ENCODE data around the gene GUCY1A2. TPM values are rescaled to one million over a fixed set of nuclear protein-coding genes. Genes with fewer than 3 reads are reported as not detected.

Gene GUCY1A2
- total RNA-seq, 5 donors from 2014 or later (not counting 1 experiment from before 2014, with no cell fraction given): 0.03 to 0.18 (median 0.09) TPM

- DNase-seq: no peak
- no peaks in the 10 kb centered on the region for H3K4me1 ChIP-seq (ENCODE audit: control insufficient read depth in 1 of 2, extremely low read depth in 1 of 2, insufficient read depth in 2 of 2, low read length in 2 of 2)
- H3K27ac ChIP-seq (ENCODE audit: low read length): no peak overlapping the region
- Mint-ChIP-seq H3K36me3 (no peaks in the 10 kb centered on the region), H3K9me3 (peaks cover 16 to 32% (median 25%) of the 10 kb centered on the region in 3 donors), H3K27me3 (no peaks in the 10 kb centered on the region), H3K4me1 (no peaks in the 10 kb centered on the region), H3K27ac (no peak overlapping the region), H3K4me3 (no peak overlapping the region)
- no peaks in the 10 kb centered on the region for H3K27me3 ChIP-seq (replicated peaks in 1 of 2; ENCODE audit: control insufficient read depth in 2 of 2, extremely low read depth in 1 of 2, insufficient read depth in 2 of 2, low read length in 1 of 2)
- POLR2A ChIA-PET: no interaction called here
- no peaks in the 10 kb centered on the region for H3K9me3 ChIP-seq
- no peak for ATAC-seq (replicated peaks in 1 of 4)
- H3K4me3 ChIP-seq (ENCODE audit: control insufficient read depth in 1 of 2, extremely low read depth in 1 of 2, low read length in 1 of 2): no peak overlapping the region
- H3K36me3 ChIP-seq (ENCODE audit: control insufficient read depth in 2 of 2, extremely low read depth in 1 of 2, insufficient read depth in 1 of 2, low read length in 1 of 2): no peaks in the 10 kb centered on the region
- CTCF ChIA-PET: no interaction called here
Observed at GRCh38 chr11:106842134-106842533, 176.1 kb downstream of the GUCY1A2 start.

GRCh38 chr11:106840947-106841346 lies 177.3 kb downstream of the GUCY1A2 start:
- DNase-seq (no peak), ATAC-seq (replicated peaks in 1 of 4) (no peak)
- POLR2A ChIA-PET: no interaction called here
- no peak overlapping the region for H3K4me3 Mint-ChIP-seq
- no peaks in the 10 kb centered on the region for H3K27me3 Mint-ChIP-seq
- H3K9me3 Mint-ChIP-seq: peaks cover 17 to 28% (median 27%) of the 10 kb centered on the region in 3 donors
- Histone ChIP-seq H3K4me3 (ENCODE audit: control insufficient read depth in 1 of 2, extremely low read depth in 1 of 2, low read length in 1 of 2) (no peak overlapping the region), H3K27me3 (replicated peaks in 1 of 2; ENCODE audit: control insufficient read depth in 2 of 2, extremely low read depth in 1 of 2, insufficient read depth in 2 of 2, low read length in 1 of 2) (no peaks in the 10 kb centered on the region), H3K4me1 (ENCODE audit: control insufficient read depth in 1 of 2, extremely low read depth in 1 of 2, insufficient read depth in 2 of 2, low read length in 2 of 2) (no peaks in the 10 kb centered on the region), H3K36me3 (ENCODE audit: control insufficient read depth in 2 of 2, extremely low read depth in 1 of 2, insufficient read depth in 1 of 2, low read length in 1 of 2) (no peaks in the 10 kb centered on the region), H3K9me3 (no peaks in the 10 kb centered on the region), H3K27ac (ENCODE audit: low read length) (no peak overlapping the region)
- H3K27ac Mint-ChIP-seq: no peak overlapping the region
- CTCF ChIA-PET: no interaction called here
- H3K4me1 Mint-ChIP-seq: no peaks in the 10 kb centered on the region
- no peaks in the 10 kb centered on the region for H3K36me3 Mint-ChIP-seq
- no CpG with 5 or more reads among the region's 3 CpGs for WGBS (ENCODE audit: insufficient coverage)

- ATAC-seq (replicated peaks in 1 of 4) (no peak), DNase-seq (no peak)
- Histone ChIP-seq H3K9me3 (no peaks in the 10 kb centered on the region), H3K27me3 (replicated peaks in 1 of 2; ENCODE audit: control insufficient read depth in 2 of 2, extremely low read depth in 1 of 2, insufficient read depth in 2 of 2, low read length in 1 of 2) (no peaks in the 10 kb centered on the region), H3K4me1 (ENCODE audit: control insufficient read depth in 1 of 2, extremely low read depth in 1 of 2, insufficient read depth in 2 of 2, low read length in 2 of 2) (no peaks in the 10 kb centered on the region), H3K4me3 (ENCODE audit: control insufficient read depth in 1 of 2, extremely low read depth in 1 of 2, low read length in 1 of 2) (no peak overlapping the region), H3K36me3 (ENCODE audit: control insufficient read depth in 2 of 2, extremely low read depth in 1 of 2, insufficient read depth in 1 of 2, low read length in 1 of 2) (no peaks in the 10 kb centered on the region), H3K27ac (ENCODE audit: low read length) (no peak overlapping the region)
- Mint-ChIP-seq H3K4me1 (no peaks in the 10 kb centered on the region), H3K27ac (no peak overlapping the region), H3K27me3 (no peaks in the 10 kb centered on the region), H3K36me3 (no peaks in the 10 kb centered on the region), H3K9me3 (peaks cover 12 to 27% (median 26%) of the 10 kb centered on the region in 3 donors), H3K4me3 (no peak overlapping the region)
- POLR2A ChIA-PET: no interaction called here
- WGBS (ENCODE audit: insufficient coverage): no CpG with 5 or more reads among the region's 1 CpG
- CTCF ChIA-PET: no interaction called here
Observed at GRCh38 chr11:106840146-106840545, 178.1 kb downstream of the GUCY1A2 start.

- no peaks in the 10 kb centered on the region for H3K27me3 ChIP-seq (replicated peaks in 1 of 2; ENCODE audit: control insufficient read depth in 2 of 2, extremely low read depth in 1 of 2, insufficient read depth in 2 of 2, low read length in 1 of 2)
- no peak for ATAC-seq (replicated peaks in 1 of 4)
- no peaks in the 10 kb centered on the region for H3K36me3 Mint-ChIP-seq
- no peak for DNase-seq
- H3K27me3 Mint-ChIP-seq: no peaks in the 10 kb centered on the region
- H3K27ac Mint-ChIP-seq: no peak overlapping the region
- no peak overlapping the region for H3K4me3 ChIP-seq (ENCODE audit: control insufficient read depth in 1 of 2, extremely low read depth in 1 of 2, low read length in 1 of 2)
- no peak overlapping the region for H3K27ac ChIP-seq (ENCODE audit: low read length)
- ChIA-PET CTCF (no interaction called here), POLR2A (interaction anchor here (0.7 to 0.8 kb wide), 2 partner anchors 10 to 42 kb away, joined by 3 to 4 read pairs; no protein-coding TSS in a partner anchor)
- no peaks in the 10 kb centered on the region for H3K4me1 ChIP-seq (ENCODE audit: control insufficient read depth in 1 of 2, extremely low read depth in 1 of 2, insufficient read depth in 2 of 2, low read length in 2 of 2)
- H3K9me3 Mint-ChIP-seq: peaks cover 10 to 21% (median 16%) of the 10 kb centered on the region in 3 donors
- WGBS (ENCODE audit: insufficient coverage): 94% methylated on average over 2 of the region's 2 CpGs
- no peak overlapping the region for H3K4me3 Mint-ChIP-seq
- H3K4me1 Mint-ChIP-seq: no peaks in the 10 kb centered on the region
- H3K9me3 ChIP-seq: no peaks in the 10 kb centered on the region
- H3K36me3 ChIP-seq (ENCODE audit: control insufficient read depth in 2 of 2, extremely low read depth in 1 of 2, insufficient read depth in 1 of 2, low read length in 1 of 2): no peaks in the 10 kb centered on the region
Observed at GRCh38 chr11:106834567-106834966, 183.7 kb downstream of the GUCY1A2 start.

- Mint-ChIP-seq H3K36me3 (no peaks in the 10 kb centered on the region), H3K4me1 (no peaks in the 10 kb centered on the region), H3K9me3 (peaks cover 14 to 24% (median 16%) of the 10 kb centered on the region in 3 donors), H3K27ac (no peak overlapping the region), H3K4me3 (no peak overlapping the region), H3K27me3 (no peaks in the 10 kb centered on the region)
- Histone ChIP-seq H3K36me3 (ENCODE audit: control insufficient read depth in 2 of 2, extremely low read depth in 1 of 2, insufficient read depth in 1 of 2, low read length in 1 of 2) (no peaks in the 10 kb centered on the region), H3K4me1 (ENCODE audit: control insufficient read depth in 1 of 2, extremely low read depth in 1 of 2, insufficient read depth in 2 of 2, low read length in 2 of 2) (no peaks in the 10 kb centered on the region), H3K4me3 (ENCODE audit: control insufficient read depth in 1 of 2, extremely low read depth in 1 of 2, low read length in 1 of 2) (no peak overlapping the region), H3K27ac (ENCODE audit: low read length) (no peak overlapping the region), H3K9me3 (no peaks in the 10 kb centered on the region), H3K27me3 (replicated peaks in 1 of 2; ENCODE audit: control insufficient read depth in 2 of 2, extremely low read depth in 1 of 2, insufficient read depth in 2 of 2, low read length in 1 of 2) (no peaks in the 10 kb centered on the region)
- ChIA-PET POLR2A (no interaction called here), CTCF (no interaction called here)
- no peak for ATAC-seq (replicated peaks in 1 of 4)
- no peak for DNase-seq
- 83% methylated on average over 1 of the region's 5 CpGs for WGBS (ENCODE audit: insufficient coverage)
Observed at GRCh38 chr11:106828976-106829375, 189.3 kb downstream of the GUCY1A2 start.

GRCh38 chr11:106828576-106828975 lies 189.7 kb downstream of the GUCY1A2 start:
- Histone ChIP-seq H3K4me3 (ENCODE audit: control insufficient read depth in 1 of 2, extremely low read depth in 1 of 2, low read length in 1 of 2) (no peak overlapping the region), H3K36me3 (ENCODE audit: control insufficient read depth in 2 of 2, extremely low read depth in 1 of 2, insufficient read depth in 1 of 2, low read length in 1 of 2) (no peaks in the 10 kb centered on the region), H3K9me3 (no peaks in the 10 kb centered on the region), H3K4me1 (ENCODE audit: control insufficient read depth in 1 of 2, extremely low read depth in 1 of 2, insufficient read depth in 2 of 2, low read length in 2 of 2) (no peaks in the 10 kb centered on the region), H3K27ac (ENCODE audit: low read length) (no peak overlapping the region), H3K27me3 (replicated peaks in 1 of 2; ENCODE audit: control insufficient read depth in 2 of 2, extremely low read depth in 1 of 2, insufficient read depth in 2 of 2, low read length in 1 of 2) (no peaks in the 10 kb centered on the region)
- no peak overlapping the region for H3K27ac Mint-ChIP-seq
- DNase-seq (no peak), ATAC-seq (replicated peaks in 1 of 4) (no peak)
- POLR2A ChIA-PET: no interaction called here
- H3K4me3 Mint-ChIP-seq: no peak overlapping the region
- WGBS (ENCODE audit: insufficient coverage): 40% methylated on average over 1 of the region's 3 CpGs
- H3K9me3 Mint-ChIP-seq: peaks cover 14 to 25% (median 16%) of the 10 kb centered on the region in 3 donors
- CTCF ChIA-PET: no interaction called here
- no peaks in the 10 kb centered on the region for H3K27me3 Mint-ChIP-seq
- H3K36me3 Mint-ChIP-seq: no peaks in the 10 kb centered on the region
- H3K4me1 Mint-ChIP-seq: no peaks in the 10 kb centered on the region

- no peaks in the 10 kb centered on the region for H3K36me3 Mint-ChIP-seq
- Histone ChIP-seq H3K4me3 (ENCODE audit: control insufficient read depth in 1 of 2, extremely low read depth in 1 of 2, low read length in 1 of 2) (no peak overlapping the region), H3K27me3 (replicated peaks in 1 of 2; ENCODE audit: control insufficient read depth in 2 of 2, extremely low read depth in 1 of 2, insufficient read depth in 2 of 2, low read length in 1 of 2) (no peaks in the 10 kb centered on the region), H3K36me3 (ENCODE audit: control insufficient read depth in 2 of 2, extremely low read depth in 1 of 2, insufficient read depth in 1 of 2, low read length in 1 of 2) (no peaks in the 10 kb centered on the region), H3K4me1 (ENCODE audit: control insufficient read depth in 1 of 2, extremely low read depth in 1 of 2, insufficient read depth in 2 of 2, low read length in 2 of 2) (no peaks in the 10 kb centered on the region), H3K27ac (ENCODE audit: low read length) (no peak overlapping the region), H3K9me3 (no peaks in the 10 kb centered on the region)
- H3K4me1 Mint-ChIP-seq: no peaks in the 10 kb centered on the region
- ATAC-seq (replicated peaks in 1 of 4) (no peak), DNase-seq (no peak)
- no peaks in the 10 kb centered on the region for H3K27me3 Mint-ChIP-seq
- no peak overlapping the region for H3K27ac Mint-ChIP-seq
- ChIA-PET CTCF (no interaction called here), POLR2A (no interaction called here)
- peaks cover 9 to 31% (median 16%) of the 10 kb centered on the region in 3 donors for H3K9me3 Mint-ChIP-seq
- H3K4me3 Mint-ChIP-seq: no peak overlapping the region
- 93% methylated on average over 19 of the region's 21 CpGs for WGBS (ENCODE audit: insufficient coverage)
Observed at GRCh38 chr11:106827687-106828086, 190.6 kb downstream of the GUCY1A2 start.
